ENCODE results near the gene TPPP3.

TPPP3 gene

GRCh38 chr16:67403976-67404555, 10.8 kb upstream of the TPPP3 start:
- no peak for DNase-seq

- DNase-seq = no peak
Observed at GRCh38 chr16:67400901-67401300, 7.6 kb upstream of the TPPP3 start.

GRCh38 chr16:67399749-67400704, 6.7 kb upstream of the TPPP3 start:
- DNase-seq = peak in 1 of 2 experiments; percentile 34

GRCh38 chr16:67399218-67399733, 6.0 kb upstream of the TPPP3 start:
- DNase-seq = peak in 1 of 2 experiments; percentile 58

GRCh38 chr16:67398546-67399217, 5.4 kb upstream of the TPPP3 start:
- DNase-seq = no peak

- DNase-seq = peak; percentile 41 to 75
Observed at GRCh38 chr16:67397812-67398545, 4.7 kb upstream of the TPPP3 start.

GRCh38 chr16:67397036-67397801, 3.9 kb upstream of the TPPP3 start:
- peak in 1 of 2 experiments; percentile 9 for DNase-seq

GRCh38 chr16:67396159-67397035, 3.1 kb upstream of the TPPP3 start:
- peak; percentile 83 to 92 for DNase-seq

- DNase-seq = peak; percentile 86 to 93
Observed at GRCh38 chr16:67395458-67396158, 2.3 kb upstream of the TPPP3 start.

- no peak for DNase-seq
Observed at GRCh38 chr16:67395105-67395457, 1.8 kb upstream of the TPPP3 start.

GRCh38 chr16:67394155-67395104, 1.1 kb upstream of the TPPP3 start:
- no peak for DNase-seq

GRCh38 chr16:67393788-67394154, 473 bp upstream of the TPPP3 start:
- DNase-seq = no peak

- DNase-seq = no peak
Observed at GRCh38 chr16:67392301-67393059, 818 bp downstream of the TPPP3 start.

GRCh38 chr16:67391424-67392300, 1.6 kb downstream of the TPPP3 start:
- peak in 1 of 2 experiments; percentile 8 for DNase-seq

- DNase-seq = no peak
Observed at GRCh38 chr16:67390816-67391423, 2.4 kb downstream of the TPPP3 start.

GRCh38 chr16:67389911-67390815, 3.1 kb downstream of the TPPP3 start:
- DNase-seq = no peak
